ENCODE results near the gene ZNF678. TPM values are rescaled to one million over a fixed set of nuclear protein-coding genes. Genes with fewer than 3 reads are reported as not detected.

The ZNF678 gene
- total and polyA plus RNA-seq, 8 donors = 0.65 to 34.1 (median 4.7) TPM

DNA sequence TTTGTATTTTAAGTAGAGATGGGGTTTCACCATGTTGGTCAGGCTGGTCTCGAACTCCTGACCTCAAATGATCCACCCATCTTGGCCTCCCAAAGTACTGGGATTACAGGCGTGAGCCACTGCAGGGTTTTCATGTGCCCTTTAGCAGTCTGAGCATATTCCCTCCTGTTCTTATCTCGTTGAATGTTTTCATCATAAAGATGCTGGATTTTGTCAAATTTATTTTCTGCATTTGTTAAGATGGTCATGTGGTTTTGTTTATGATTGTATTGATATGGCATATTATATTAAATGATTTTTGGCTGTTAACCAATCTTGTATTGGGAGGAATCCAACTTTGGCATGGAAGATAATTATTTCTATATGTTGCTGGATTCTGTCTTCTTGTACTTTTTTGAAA, 163.0 kb downstream of the ZNF678 start:
- no peak overlapping the region for H3K27ac ChIP-seq
- H3K27me3 ChIP-seq = peaks cover 0 to 3% (median 0%) of the 10 kb centered on the region in 3 donors
- no peak overlapping the region for H3K4me3 ChIP-seq
- H3K36me3 ChIP-seq = peaks cover 0 to 6% (median 2%) of the 10 kb centered on the region in 4 donors
- peaks cover 16 to 41% (median 35%) of the 10 kb centered on the region in 4 donors for H3K4me1 ChIP-seq
- 71 to 86% (median 82%) methylated on average over 3 of the region's 3 CpGs for WGBS, 5 donors
- TF ChIP-seq POLR2AphosphoS5 (IDR thresholded peaks at IDR 0.05) (no peak), POLR2A (IDR thresholded peaks at IDR 0.05) (no peak), EP300 (IDR thresholded peaks at IDR 0.05) (no peak)
- TF ChIP-seq, protein P1, sequence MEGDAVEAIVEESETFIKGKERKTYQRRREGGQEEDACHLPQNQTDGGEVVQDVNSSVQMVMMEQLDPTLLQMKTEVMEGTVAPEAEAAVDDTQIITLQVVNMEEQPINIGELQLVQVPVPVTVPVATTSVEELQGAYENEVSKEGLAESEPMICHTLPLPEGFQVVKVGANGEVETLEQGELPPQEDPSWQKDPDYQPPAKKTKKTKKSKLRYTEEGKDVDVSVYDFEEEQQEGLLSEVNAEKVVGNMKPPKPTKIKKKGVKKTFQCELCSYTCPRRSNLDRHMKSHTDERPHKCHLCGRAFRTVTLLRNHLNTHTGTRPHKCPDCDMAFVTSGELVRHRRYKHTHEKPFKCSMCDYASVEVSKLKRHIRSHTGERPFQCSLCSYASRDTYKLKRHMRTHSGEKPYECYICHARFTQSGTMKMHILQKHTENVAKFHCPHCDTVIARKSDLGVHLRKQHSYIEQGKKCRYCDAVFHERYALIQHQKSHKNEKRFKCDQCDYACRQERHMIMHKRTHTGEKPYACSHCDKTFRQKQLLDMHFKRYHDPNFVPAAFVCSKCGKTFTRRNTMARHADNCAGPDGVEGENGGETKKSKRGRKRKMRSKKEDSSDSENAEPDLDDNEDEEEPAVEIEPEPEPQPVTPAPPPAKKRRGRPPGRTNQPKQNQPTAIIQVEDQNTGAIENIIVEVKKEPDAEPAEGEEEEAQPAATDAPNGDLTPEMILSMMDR (IDR thresholded peaks at IDR 0.05) = no peak
- intact Hi-C loops (cut with DNase I; ENCODE audit: low total_unique reads) = no loop called here
- DNase-seq = no peak
- peaks cover 7 to 21% (median 14%) of the 10 kb centered on the region in 4 donors for H3K9me3 ChIP-seq

Small RNAs within 50 kb of the gene (small RNA-seq; reads per million reads assigned to genes)
- gene RNA5SP77 = 3.1 to 9.4 (median 4.9) reads per million in 4 donors

Other genes starting within 250 kb of the ZNF678 start
- gene CDC42BPA, start 245.1 kb upstream of the ZNF678 start, total RNA-seq = 100 to 1,000 TPM in 2 of 5 donors, 10 to 100 TPM in 3; 57.1 to 198 (median 89.2) TPM
- 10 to 100 TPM in 1 of 3 donors, 1 to 10 TPM in 2; 6.2 to 11.6 (median 9.4) TPM for gene CDC42BPA, start 245.1 kb upstream of the ZNF678 start, polyA plus RNA-seq
- 10 to 100 TPM in 3 of 5 donors, 1 to 10 TPM in 2; 2.3 to 26.8 (median 17.5) TPM for gene JMJD4, start 171.7 kb downstream of the ZNF678 start, total RNA-seq
- 10 to 100 TPM in 2 of 3 donors, 1 to 10 TPM in 1; 8.2 to 11.9 (median 10.7) TPM for gene JMJD4, start 171.7 kb downstream of the ZNF678 start, polyA plus RNA-seq
- 100 to 1,000 TPM in 1 of 5 donors, 10 to 100 TPM in 4; 24.8 to 117 (median 73.0) TPM for gene SNAP47, start 171.9 kb downstream of the ZNF678 start, total RNA-seq
- gene SNAP47, start 171.9 kb downstream of the ZNF678 start, polyA plus RNA-seq = 10 to 100 TPM; 13.7 to 20.8 (median 16.9) TPM